ENCODE measurements around the gene CSRP2. TPM values are rescaled to one million over a fixed set of nuclear protein-coding genes. Genes with fewer than 3 reads are reported as not detected.

The CSRP2 gene
- total RNA-seq, 6 experiments from 2014 or later: 20.7 to 32.7 (median 29.5) TPM

- H3K4me3 Mint-ChIP-seq: no peak overlapping the region
- H3K27ac Mint-ChIP-seq: no peak overlapping the region
- H3K27me3 Mint-ChIP-seq (ENCODE audit: insufficient read depth): peaks cover 2% of the 10 kb centered on the region; the same call in 1 of the 2 replicates
Measured at GRCh38 chr12:76881142-76881541, 2.3 kb upstream of the CSRP2 start.

DNA sequence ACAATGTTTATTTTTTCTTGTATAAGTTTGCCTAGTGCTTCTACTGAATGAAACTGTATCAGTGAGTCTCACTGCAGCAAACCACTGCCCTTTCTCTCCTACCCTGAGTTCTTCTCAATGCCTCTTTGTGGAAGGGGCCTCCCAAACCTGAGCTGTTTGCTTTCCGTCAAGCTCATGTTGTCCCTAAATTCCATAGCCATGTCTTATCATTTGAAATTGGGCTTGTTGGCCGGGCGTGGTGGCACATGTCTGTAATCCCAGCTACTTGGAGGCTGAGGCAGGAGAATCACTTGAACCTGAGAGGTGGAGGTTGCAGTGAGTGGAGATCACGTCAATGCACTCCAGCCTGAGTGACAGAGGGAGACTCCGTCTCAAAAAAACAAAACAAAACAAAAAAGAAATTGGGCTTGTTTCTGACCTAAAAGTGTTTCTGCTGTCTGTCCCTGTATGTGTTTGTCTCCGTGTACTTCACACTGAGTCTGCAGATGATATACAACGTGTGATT lies 1.8 kb upstream of the CSRP2 start:
- Mint-ChIP-seq H3K27ac (peak overlapping the region; percentile 23; the same call in 1 of the 2 replicates), H3K27me3 (ENCODE audit: insufficient read depth) (peaks cover 2% of the 10 kb centered on the region; the same call in 1 of the 2 replicates)

More at GRCh38 chr12:76881142-76881541, 2.3 kb upstream of the CSRP2 start:
- peaks cover 49% of the 10 kb centered on the region for H3K4me1 Mint-ChIP-seq (ENCODE audit: low read depth)
- peaks cover 11% of the 10 kb centered on the region; the same call in 1 of the 2 replicates for H3K9me3 Mint-ChIP-seq
- TF ChIP-seq, protein P1, sequence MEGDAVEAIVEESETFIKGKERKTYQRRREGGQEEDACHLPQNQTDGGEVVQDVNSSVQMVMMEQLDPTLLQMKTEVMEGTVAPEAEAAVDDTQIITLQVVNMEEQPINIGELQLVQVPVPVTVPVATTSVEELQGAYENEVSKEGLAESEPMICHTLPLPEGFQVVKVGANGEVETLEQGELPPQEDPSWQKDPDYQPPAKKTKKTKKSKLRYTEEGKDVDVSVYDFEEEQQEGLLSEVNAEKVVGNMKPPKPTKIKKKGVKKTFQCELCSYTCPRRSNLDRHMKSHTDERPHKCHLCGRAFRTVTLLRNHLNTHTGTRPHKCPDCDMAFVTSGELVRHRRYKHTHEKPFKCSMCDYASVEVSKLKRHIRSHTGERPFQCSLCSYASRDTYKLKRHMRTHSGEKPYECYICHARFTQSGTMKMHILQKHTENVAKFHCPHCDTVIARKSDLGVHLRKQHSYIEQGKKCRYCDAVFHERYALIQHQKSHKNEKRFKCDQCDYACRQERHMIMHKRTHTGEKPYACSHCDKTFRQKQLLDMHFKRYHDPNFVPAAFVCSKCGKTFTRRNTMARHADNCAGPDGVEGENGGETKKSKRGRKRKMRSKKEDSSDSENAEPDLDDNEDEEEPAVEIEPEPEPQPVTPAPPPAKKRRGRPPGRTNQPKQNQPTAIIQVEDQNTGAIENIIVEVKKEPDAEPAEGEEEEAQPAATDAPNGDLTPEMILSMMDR (IDR thresholded peaks at IDR 0.05): no peak
- 0 out of 2 replicates have a peak, but pooled peaks cover 6% of the 10 kb centered on the region for H3K36me3 Mint-ChIP-seq (ENCODE audit: low read depth)
- DNase-seq: no peak

DNA sequence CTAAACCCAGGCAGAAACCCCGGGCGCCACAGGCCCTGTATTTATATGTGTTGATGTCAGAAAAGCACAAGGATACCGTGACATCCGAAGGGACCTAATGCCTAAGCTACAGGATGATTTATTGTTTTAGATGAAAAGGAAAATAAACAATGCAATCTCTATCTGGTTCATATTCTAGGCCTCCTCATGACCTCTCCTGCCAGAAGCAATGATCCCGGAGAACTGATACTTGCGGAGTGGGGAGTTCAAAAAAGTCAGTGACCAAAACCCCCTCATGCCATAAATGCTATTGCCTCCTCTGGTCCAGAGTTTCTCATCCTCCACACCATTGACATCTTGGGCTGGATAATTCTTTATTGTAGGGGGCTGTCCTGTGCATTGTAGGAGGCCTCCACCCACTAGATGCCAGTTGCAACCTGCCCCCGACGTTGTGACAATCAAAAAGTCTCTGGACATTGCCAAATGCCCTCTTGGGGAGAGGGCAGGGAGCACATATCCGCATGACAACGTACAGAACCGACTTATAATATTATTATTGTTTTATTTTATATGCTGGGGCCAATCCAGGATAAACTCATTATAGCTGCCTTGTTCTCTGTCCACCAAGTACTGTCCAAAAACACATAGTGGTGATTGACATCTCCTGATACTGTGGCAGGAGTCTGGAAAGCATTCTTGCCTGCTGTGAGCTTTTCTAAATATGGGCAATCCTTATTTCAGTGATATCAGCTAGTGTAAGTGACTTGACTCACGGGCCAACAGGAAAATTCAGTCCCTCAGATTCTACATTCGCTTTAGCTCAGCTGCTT lies 1.1 kb upstream of the CSRP2 start:
- H3K4me1 Mint-ChIP-seq (ENCODE audit: low read depth): peaks cover 49% of the 10 kb centered on the region
- TF ChIP-seq, protein P1 (IDR thresholded peaks at IDR 0.05): peak; percentile 7; the same call in 1 of the 2 replicates
- H3K27me3 Mint-ChIP-seq (ENCODE audit: insufficient read depth): peaks cover 2% of the 10 kb centered on the region; the same call in 1 of the 2 replicates
- peak overlapping the region; percentile 93 for H3K27ac Mint-ChIP-seq
- peaks cover 11% of the 10 kb centered on the region; the same call in 1 of the 2 replicates for H3K9me3 Mint-ChIP-seq
- H3K36me3 Mint-ChIP-seq (ENCODE audit: low read depth): 0 out of 2 replicates have a peak, but pooled peaks cover 6% of the 10 kb centered on the region
- DNase-seq: no peak
- peak overlapping the region; percentile 89 for H3K4me3 Mint-ChIP-seq

More for the DNA sequence above, 1.8 kb upstream of the CSRP2 start:
- TF ChIP-seq, protein P1 (IDR thresholded peaks at IDR 0.05): no peak
- Mint-ChIP-seq H3K4me3 (no peak overlapping the region), H3K36me3 (ENCODE audit: low read depth) (0 out of 2 replicates have a peak, but pooled peaks cover 6% of the 10 kb centered on the region), H3K9me3 (peaks cover 11% of the 10 kb centered on the region; the same call in 1 of the 2 replicates), H3K4me1 (ENCODE audit: low read depth) (peaks cover 49% of the 10 kb centered on the region)
- no peak for DNase-seq

DNA sequence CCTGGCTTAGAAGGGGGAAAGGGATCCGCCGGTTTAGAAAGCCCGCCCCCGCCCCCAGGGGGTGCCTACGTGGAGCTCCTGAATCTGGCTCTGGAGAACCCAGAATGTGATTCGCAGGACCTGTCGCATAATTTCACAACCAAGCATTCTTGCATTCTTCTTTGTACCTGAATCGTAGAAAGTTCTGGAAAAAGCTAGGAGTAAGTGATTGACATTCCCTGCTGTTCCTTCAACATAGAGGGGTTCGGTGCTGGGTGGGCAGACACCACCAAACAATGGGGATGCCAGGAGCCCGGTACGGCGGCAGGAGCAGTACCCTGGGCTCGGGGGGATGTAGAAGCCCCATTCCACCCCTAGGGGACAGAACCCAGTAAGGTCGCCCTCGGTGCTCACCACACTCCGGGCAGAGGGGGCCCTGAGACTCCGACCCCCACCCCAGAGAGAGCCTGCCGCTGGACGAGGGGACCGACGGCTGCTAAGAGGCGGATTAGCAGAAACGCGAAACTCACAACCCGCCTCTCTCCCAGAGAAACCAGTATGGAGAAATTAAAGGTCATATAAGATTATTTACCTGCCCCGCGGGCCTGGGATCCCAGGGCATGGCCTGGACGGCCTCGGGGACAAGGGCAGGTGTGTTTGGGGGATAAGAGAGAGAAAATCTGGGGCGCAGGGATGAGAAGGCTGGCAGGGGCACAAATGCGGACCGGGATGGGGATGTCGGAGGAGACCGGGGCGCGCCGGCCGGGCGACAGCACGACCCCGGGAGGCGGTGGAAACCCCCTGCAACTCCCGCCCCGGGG lies 520 bp downstream of the CSRP2 start:
- Mint-ChIP-seq H3K9me3 (peaks cover 2% of the 10 kb centered on the region; the same call in 1 of the 2 replicates), H3K4me3 (peak overlapping the region; percentile 95), H3K27me3 (ENCODE audit: insufficient read depth) (peaks cover 2% of the 10 kb centered on the region; the same call in 1 of the 2 replicates), H3K36me3 (ENCODE audit: low read depth) (no peaks in the 10 kb centered on the region), H3K4me1 (ENCODE audit: low read depth) (peaks cover 39% of the 10 kb centered on the region), H3K27ac (peak overlapping the region; percentile 32)
- no peak for DNase-seq
- TF ChIP-seq, protein P1 (IDR thresholded peaks at IDR 0.05): peak; percentile 51

GRCh38 chr12:76876696-76877229 lies 2.1 kb downstream of the CSRP2 start:
- Mint-ChIP-seq H3K4me3 (0 out of 2 replicates have a peak overlapping the region, but pooled peaks have one; percentile 95), H3K4me1 (ENCODE audit: low read depth) (peaks cover 26% of the 10 kb centered on the region)
- TF ChIP-seq, protein P1 (IDR thresholded peaks at IDR 0.05): peak; percentile 40

More at GRCh38 chr12:76876696-76877229, 2.1 kb downstream of the CSRP2 start:
- H3K27me3 Mint-ChIP-seq (ENCODE audit: insufficient read depth): peaks cover 2% of the 10 kb centered on the region; the same call in 1 of the 2 replicates
- H3K27ac Mint-ChIP-seq: no peak overlapping the region
- H3K36me3 Mint-ChIP-seq (ENCODE audit: low read depth): no peaks in the 10 kb centered on the region
- H3K9me3 Mint-ChIP-seq: no peaks in the 10 kb centered on the region
- no peak for DNase-seq

All from HFFc6 (cell line).